ENCODE results near the gene SPRY4.

SPRY4 gene

GRCh38 chr5:142304013-142304701 lies 20.7 kb downstream of the SPRY4 start:
- Histone ChIP-seq H3K27me3 (ENCODE audit: insufficient read depth, low read length) (no peaks in the 10 kb centered on the region), H3K79me2 (ENCODE audit: control insufficient read depth, insufficient read depth, low read length, poor library complexity) (no peaks in the 10 kb centered on the region), H3K4ac (ENCODE audit: low read depth, low read length) (no peak overlapping the region), H4K91ac (ENCODE audit: low read depth, low read length) (no peak overlapping the region), H2AK5ac (ENCODE audit: low read length) (no peak overlapping the region), H3K18ac (ENCODE audit: low read length) (no peak overlapping the region), H3K14ac (ENCODE audit: low read length) (no peak overlapping the region), H2BK5ac (ENCODE audit: low read depth, low read length, poor library complexity) (no peak overlapping the region), H3K79me1 (ENCODE audit: low read length) (peaks cover 2% of the 10 kb centered on the region), H3K23ac (ENCODE audit: low read length) (no peak overlapping the region), H3K9me3 (ENCODE audit: insufficient read depth, low read depth, low read length) (no peaks in the 10 kb centered on the region), H3K4me2 (ENCODE audit: low read length) (no peak overlapping the region), H2BK120ac (ENCODE audit: insufficient read depth, low read length, poor library complexity) (no peak overlapping the region), H3K4me1 (ENCODE audit: control insufficient read depth in 1 of 2, insufficient read depth in 2 of 2, low read length in 2 of 2) (peaks cover 7 to 12% of the 10 kb centered on the region in 2 experiments), H3K4me3 (ENCODE audit: low read depth, low read length) (no peak overlapping the region), H4K12ac (ENCODE audit: low read depth, low read length) (no peak overlapping the region), H4K8ac (ENCODE audit: low read depth, low read length) (no peak overlapping the region), H2AFZ (ENCODE audit: insufficient read depth, low read length, poor library complexity) (no peak overlapping the region), H3K27ac (ENCODE audit: low read depth, low read length) (no peak overlapping the region), H3K9ac (ENCODE audit: low read length) (no peak overlapping the region), H3K36me3 (ENCODE audit: control insufficient read depth in 1 of 2, insufficient read depth in 2 of 2, low read length in 2 of 2) (no peaks in the 10 kb centered on the region), H2BK12ac (ENCODE audit: low read length) (peak overlapping the region; percentile 32)
- DNase-seq = no peak
- no CpG with 5 or more reads among the region's 14 CpGs for WGBS (ENCODE audit: extremely low coverage, insufficient coverage, insufficient read length)

- peak overlapping the region; percentile 1 for H3K18ac ChIP-seq (ENCODE audit: low read length)
- no peak overlapping the region for H3K4me2 ChIP-seq (ENCODE audit: low read length)
- no peak overlapping the region for H2AFZ ChIP-seq (ENCODE audit: insufficient read depth, low read length, poor library complexity)
- peaks cover 2% of the 10 kb centered on the region for H3K79me1 ChIP-seq (ENCODE audit: low read length)
- no CpG with 5 or more reads among the region's 7 CpGs for WGBS (ENCODE audit: extremely low coverage, insufficient coverage, insufficient read length)
- no peak overlapping the region for H3K9ac ChIP-seq (ENCODE audit: low read length)
- peaks cover 7 to 12% of the 10 kb centered on the region in 2 experiments for H3K4me1 ChIP-seq (ENCODE audit: control insufficient read depth in 1 of 2, insufficient read depth in 2 of 2, low read length in 2 of 2)
- no peak overlapping the region for H2BK120ac ChIP-seq (ENCODE audit: insufficient read depth, low read length, poor library complexity)
- no peak overlapping the region for H3K4ac ChIP-seq (ENCODE audit: low read depth, low read length)
- no peak overlapping the region for H3K4me3 ChIP-seq (ENCODE audit: low read depth, low read length)
- H3K79me2 ChIP-seq (ENCODE audit: control insufficient read depth, insufficient read depth, low read length, poor library complexity) = no peaks in the 10 kb centered on the region
- H4K91ac ChIP-seq (ENCODE audit: low read depth, low read length) = no peak overlapping the region
- no peaks in the 10 kb centered on the region for H3K27me3 ChIP-seq (ENCODE audit: insufficient read depth, low read length)
- H3K14ac ChIP-seq (ENCODE audit: low read length) = no peak overlapping the region
- H4K8ac ChIP-seq (ENCODE audit: low read depth, low read length) = no peak overlapping the region
- H2BK5ac ChIP-seq (ENCODE audit: low read depth, low read length, poor library complexity) = no peak overlapping the region
- H3K9me3 ChIP-seq (ENCODE audit: insufficient read depth, low read depth, low read length) = no peaks in the 10 kb centered on the region
- no peak overlapping the region for H3K27ac ChIP-seq (ENCODE audit: low read depth, low read length)
- H4K12ac ChIP-seq (ENCODE audit: low read depth, low read length) = no peak overlapping the region
- H3K36me3 ChIP-seq (ENCODE audit: control insufficient read depth in 1 of 2, insufficient read depth in 2 of 2, low read length in 2 of 2) = no peaks in the 10 kb centered on the region
- no peak overlapping the region for H2AK5ac ChIP-seq (ENCODE audit: low read length)
- no peak for DNase-seq
- H3K23ac ChIP-seq (ENCODE audit: low read length) = no peak overlapping the region
- H2BK12ac ChIP-seq (ENCODE audit: low read length) = no peak overlapping the region
These were observed 21.3 kb downstream of the SPRY4 start for GRCh38 chr5:142303565-142303964.

- no CpG with 5 or more reads among the region's 4 CpGs for WGBS (ENCODE audit: extremely low coverage, insufficient coverage, insufficient read length)
- Histone ChIP-seq H2AK5ac (ENCODE audit: low read length) (no peak overlapping the region), H4K12ac (ENCODE audit: low read depth, low read length) (no peak overlapping the region), H2BK12ac (ENCODE audit: low read length) (no peak overlapping the region), H2BK5ac (ENCODE audit: low read depth, low read length, poor library complexity) (no peak overlapping the region), H2AFZ (ENCODE audit: insufficient read depth, low read length, poor library complexity) (no peak overlapping the region), H3K79me2 (ENCODE audit: control insufficient read depth, insufficient read depth, low read length, poor library complexity) (no peaks in the 10 kb centered on the region), H3K27ac (ENCODE audit: low read depth, low read length) (no peak overlapping the region), H3K4me1 (ENCODE audit: control insufficient read depth in 1 of 2, insufficient read depth in 2 of 2, low read length in 2 of 2) (peaks cover 6 to 11% of the 10 kb centered on the region in 2 experiments), H4K91ac (ENCODE audit: low read depth, low read length) (no peak overlapping the region), H3K14ac (ENCODE audit: low read length) (no peak overlapping the region), H2BK120ac (ENCODE audit: insufficient read depth, low read length, poor library complexity) (no peak overlapping the region), H3K18ac (ENCODE audit: low read length) (no peak overlapping the region), H3K9me3 (ENCODE audit: insufficient read depth, low read depth, low read length) (no peaks in the 10 kb centered on the region), H3K4me3 (ENCODE audit: low read depth, low read length) (no peak overlapping the region), H3K79me1 (ENCODE audit: low read length) (no peaks in the 10 kb centered on the region), H3K23ac (ENCODE audit: low read length) (no peak overlapping the region), H4K8ac (ENCODE audit: low read depth, low read length) (no peak overlapping the region), H3K36me3 (ENCODE audit: control insufficient read depth in 1 of 2, insufficient read depth in 2 of 2, low read length in 2 of 2) (no peaks in the 10 kb centered on the region), H3K4ac (ENCODE audit: low read depth, low read length) (no peak overlapping the region), H3K4me2 (ENCODE audit: low read length) (no peak overlapping the region), H3K27me3 (ENCODE audit: insufficient read depth, low read length) (no peaks in the 10 kb centered on the region), H3K9ac (ENCODE audit: low read length) (no peak overlapping the region)
- DNase-seq = no peak
These were observed 23.3 kb downstream of the SPRY4 start for GRCh38 chr5:142301540-142301939.

- Histone ChIP-seq H3K9ac (ENCODE audit: low read length) (no peak overlapping the region), H3K79me2 (ENCODE audit: control insufficient read depth, insufficient read depth, low read length, poor library complexity) (no peaks in the 10 kb centered on the region), H2BK120ac (ENCODE audit: insufficient read depth, low read length, poor library complexity) (no peak overlapping the region), H3K4me2 (ENCODE audit: low read length) (no peak overlapping the region), H3K18ac (ENCODE audit: low read length) (no peak overlapping the region), H3K79me1 (ENCODE audit: low read length) (peaks cover 6% of the 10 kb centered on the region), H3K27me3 (ENCODE audit: insufficient read depth, low read length) (no peaks in the 10 kb centered on the region), H3K36me3 (ENCODE audit: control insufficient read depth in 1 of 2, insufficient read depth in 2 of 2, low read length in 2 of 2) (no peaks in the 10 kb centered on the region), H4K8ac (ENCODE audit: low read depth, low read length) (no peak overlapping the region), H3K4me1 (ENCODE audit: control insufficient read depth in 1 of 2, insufficient read depth in 2 of 2, low read length in 2 of 2) (peaks cover 10 to 19% of the 10 kb centered on the region in 2 experiments), H4K12ac (ENCODE audit: low read depth, low read length) (no peak overlapping the region), H3K4me3 (ENCODE audit: low read depth, low read length) (no peak overlapping the region), H3K4ac (ENCODE audit: low read depth, low read length) (no peak overlapping the region), H2BK12ac (ENCODE audit: low read length) (no peak overlapping the region), H4K91ac (ENCODE audit: low read depth, low read length) (no peak overlapping the region), H3K27ac (ENCODE audit: low read depth, low read length) (no peak overlapping the region), H3K9me3 (ENCODE audit: insufficient read depth, low read depth, low read length) (no peaks in the 10 kb centered on the region), H2BK5ac (ENCODE audit: low read depth, low read length, poor library complexity) (no peak overlapping the region), H3K14ac (ENCODE audit: low read length) (no peak overlapping the region), H2AK5ac (ENCODE audit: low read length) (no peak overlapping the region), H2AFZ (ENCODE audit: insufficient read depth, low read length, poor library complexity) (no peak overlapping the region), H3K23ac (ENCODE audit: low read length) (no peak overlapping the region)
- WGBS (ENCODE audit: extremely low coverage, insufficient coverage, insufficient read length) = no CpG with 5 or more reads among the region's 8 CpGs
- no peak for DNase-seq
These were observed 24.1 kb downstream of the SPRY4 start for GRCh38 chr5:142300677-142301076.
